Spleen (tissue), 11 donors: ENCODE results near the gene DPYSL5. TPM values are rescaled to one million over a fixed set of nuclear protein-coding genes. Genes with fewer than 3 reads are reported as not detected.

Experiments used
- DNase-seq: peaks from one replicate; pipeline ENCODE4 v3.0.0-alpha.2; 2020
- H3K27ac ChIP-seq, 8 donors: fragments of 200-600 bp; sonication (generic) in 7 of 8; 1 replicate in 4 of 8; 2 replicates in 4 of 8; pipeline versions ENCODE4 v1.5.0 to v1.8.0; 2016 to 2021; ENCODE audit warnings: inconsistent platforms in 4 of 8, mild to moderate bottlenecking in 4 of 8, moderate library complexity in 1 of 8
- H3K27me3 ChIP-seq, 7 donors: fragments of 200-600 bp; sonication (generic) in 6 of 7; replicated peaks in 1 of 7; 1 replicate in 4 of 7; 2 replicates in 3 of 7; pipeline versions ENCODE4 v1.5.0 to v1.8.0; 2016 to 2021; ENCODE audit warnings: inconsistent platforms in 3 of 7, mild to moderate bottlenecking in 1 of 7
- H3K36me3 ChIP-seq, 6 donors: fragments of 200-600 bp; sonication (generic) in 5 of 6; 1 replicate in 4 of 6; 2 replicates in 2 of 6; pipeline versions ENCODE4 v1.5.0 to v1.8.0; 2016 to 2021; ENCODE audit warnings: inconsistent platforms in 2 of 6
- H3K4me1 ChIP-seq, 6 donors: fragments of 200-600 bp; sonication (generic) in 5 of 6; 1 replicate in 3 of 6; 2 replicates in 3 of 6; pipeline versions ENCODE4 v1.5.0 to v1.8.0; 2016 to 2021; ENCODE audit warnings: inconsistent platforms in 3 of 6
- H3K4me3 ChIP-seq, 8 donors: fragments of 200-600 bp; sonication (generic) in 7 of 8; 1 replicate in 4 of 8; 2 replicates in 4 of 8; pipeline versions ENCODE4 v1.5.0 to v1.8.0; 2016 to 2021; ENCODE audit warnings: inconsistent platforms in 4 of 8, mild to moderate bottlenecking in 4 of 8, moderate library complexity in 2 of 8
- H3K9me3 ChIP-seq, 8 donors: fragments of 200-600 bp; sonication (generic) in 7 of 8; 1 replicate in 4 of 8; 2 replicates in 4 of 8; pipeline versions ENCODE4 v1.5.0 to v1.8.0; 2016 to 2021; ENCODE audit warnings: inconsistent platforms in 4 of 8
- CTCF ChIP-seq, 11 experiments: fragments of 200-600 bp in 7 of 11; fragments of 450-650 bp in 4 of 11; sonication (generic) in 4 of 11; IDR thresholded peaks in 8 of 11; conservative IDR thresholded peaks in 3 of 11; 1 replicate in 7 of 11; 2 replicates in 4 of 11; pipeline versions ENCODE4 v1.4.0 to v1.8.0; 2016 to 2021; ENCODE audit warnings: antibody characterized with exemption in 11 of 11, inconsistent platforms in 4 of 11, mild to moderate bottlenecking in 1 of 11
- POLR2A ChIP-seq, 3 donors: fragments of 450-650 bp; IDR thresholded peaks; one replicate each; pipeline ENCODE4 v1.5.1; 2017; ENCODE audit warnings: antibody characterized with exemption in 3 of 3, mild to moderate bottlenecking in 1 of 3
- POLR2AphosphoS5 ChIP-seq, 3 donors: sonication (generic); formaldehyde crosslinking; IDR thresholded peaks; one replicate each; pipeline ENCODE4 v1.5.1; 2017; ENCODE audit warnings: antibody characterized with exemption in 3 of 3
- WGBS, 5 donors: extraction: QIAGEN DNeasy Blood & Tissue Kit in 3 of 5; methylation state at CpG; one replicate each; pipeline versions ENCODE4 v1.1.5 to v1.1.7; 2013 to 2018; 5-methylcytosine and 5-hydroxymethylcytosine counted together
- intact Hi-C: fragments of 100-400 bp; cut with DNase I; formaldehyde crosslinking; loops from one replicate; pipeline ENCODE4 v1.15.0; 2023; ENCODE audit warnings: low total_unique reads
- polyA plus RNA-seq, 3 donors: library from polyadenylated mRNA; stranded (reverse); fragments of 200-250 nt; gene quantifications; one replicate each; pipeline ENCODE4 v1.2.1, GENCODE V29; 2013
- total RNA-seq, 7 donors: library from RNA; depleted of rRNA in 3 of 7; stranded (reverse); fragments of >200 nt in 3 of 7; fragmentation: NEBNext Ultra II Directional in 4 of 7; extraction: Animal tissue kit (Norgen Biotek cat#: 25700) in 4 of 7; gene quantifications; one replicate each; pipeline versions ENCODE4 v1.1.0 to v1.2.1, GENCODE V29; 2016 to 2021
- donor health status: healthy with polysubstance abuse.
- donor health status: DM: no; HTN: no; CAD: no; lungs with moderate emphysema.
- donor health status: DM: no; HTN: no; CAD: no.
- donor health status: Bipolar disorder and iron deficiency.
- donor health status: healthy.
- donor health status: DM: no; HTN: no; CAD: no.
- donor health status: DM: yes; HTN: yes; CAD: no.

The DPYSL5 gene
- total and polyA plus RNA-seq, 10 donors, result 0.02 to 0.07 (median 0.02) TPM; not detected in 7

- DNase-seq, result no peak
- no peak for TF ChIP-seq CTCF (IDR thresholded peaks at IDR 0.05 in 8 of 11, conservative IDR thresholded peaks at IDR 0.05 in 3 of 11)
- TF ChIP-seq POLR2AphosphoS5 (IDR thresholded peaks at IDR 0.05), result no peak
- TF ChIP-seq POLR2A (IDR thresholded peaks at IDR 0.05), result no peak
- intact Hi-C loops, result no loop called here
- Histone ChIP-seq H3K36me3 (no peaks in the 10 kb centered on the region), H3K27ac (no peak overlapping the region), H3K27me3 (peaks cover 0 to 39% (median 4%) of the 10 kb centered on the region in 7 donors), H3K9me3 (no peaks in the 10 kb centered on the region), H3K4me1 (peaks cover 0 to 2% (median 0%) of the 10 kb centered on the region in 6 donors), H3K4me3 (no peak overlapping the region)
- WGBS, 5 donors, result 89 to 96% (median 92%) methylated on average over 9 of the region's 9 CpGs
Measured at GRCh38 chr2:26940001-26940400, 92.1 kb downstream of the DPYSL5 start.

GRCh38 chr2:26941486-26941885, 93.6 kb downstream of the DPYSL5 start:
- intact Hi-C loops, result no loop called here
- no peak overlapping the region for H3K4me3 ChIP-seq
- no peak overlapping the region for H3K27ac ChIP-seq
- H3K27me3 ChIP-seq, result peaks cover 0 to 43% (median 4%) of the 10 kb centered on the region in 7 donors
- no peaks in the 10 kb centered on the region for H3K9me3 ChIP-seq
- H3K4me1 ChIP-seq, result peaks cover 0 to 3% (median under 1%) of the 10 kb centered on the region in 6 donors
- no peak for DNase-seq
- 67 to 87% (median 81%) methylated on average over 3 of the region's 3 CpGs for WGBS, 5 donors
- no peaks in the 10 kb centered on the region for H3K36me3 ChIP-seq
- TF ChIP-seq POLR2A (IDR thresholded peaks at IDR 0.05), result no peak
- no peak for TF ChIP-seq CTCF (IDR thresholded peaks at IDR 0.05 in 8 of 11, conservative IDR thresholded peaks at IDR 0.05 in 3 of 11)
- TF ChIP-seq POLR2AphosphoS5 (IDR thresholded peaks at IDR 0.05), result no peak

GRCh38 chr2:26942543-26943295, 94.8 kb downstream of the DPYSL5 start:
- intact Hi-C loops, result loop anchor here (2.0 kb wide), 1 partner anchor 96 kb away; no protein-coding TSS in a partner anchor
- WGBS, 5 donors, result 31 to 36% (median 32%) methylated on average over 27 to 28 of the region's 28 CpGs

More at GRCh38 chr2:26942543-26943295, 94.8 kb downstream of the DPYSL5 start:
- H3K36me3 ChIP-seq, result no peaks in the 10 kb centered on the region
- H3K9me3 ChIP-seq, result no peaks in the 10 kb centered on the region
- H3K4me1 ChIP-seq, result peaks cover 0 to 13% (median 5%) of the 10 kb centered on the region in 6 donors
- TF ChIP-seq POLR2AphosphoS5 (IDR thresholded peaks at IDR 0.05) (no peak), CTCF (IDR thresholded peaks at IDR 0.05 in 8 of 11, conservative IDR thresholded peaks at IDR 0.05 in 3 of 11) (peak; percentile 21 to 84 (median 71)), POLR2A (IDR thresholded peaks at IDR 0.05) (no peak)
- peak; percentile 85 for DNase-seq
- peaks cover 0 to 54% (median 4%) of the 10 kb centered on the region in 7 donors for H3K27me3 ChIP-seq
- H3K27ac ChIP-seq, result no peak overlapping the region
- H3K4me3 ChIP-seq, result no peak overlapping the region
